DMS53 treated with DMSO at 0.1 percent for 48 hours (cell line): ENCODE measurements around the gene DLG2.

Source experiments
- DNase-seq: peaks from one replicate; lab custom pipeline; 2025; ENCODE audit not compliant: unreplicated experiment; lab: John Stamatoyannopoulos, UW

DLG2 gene

DNA sequence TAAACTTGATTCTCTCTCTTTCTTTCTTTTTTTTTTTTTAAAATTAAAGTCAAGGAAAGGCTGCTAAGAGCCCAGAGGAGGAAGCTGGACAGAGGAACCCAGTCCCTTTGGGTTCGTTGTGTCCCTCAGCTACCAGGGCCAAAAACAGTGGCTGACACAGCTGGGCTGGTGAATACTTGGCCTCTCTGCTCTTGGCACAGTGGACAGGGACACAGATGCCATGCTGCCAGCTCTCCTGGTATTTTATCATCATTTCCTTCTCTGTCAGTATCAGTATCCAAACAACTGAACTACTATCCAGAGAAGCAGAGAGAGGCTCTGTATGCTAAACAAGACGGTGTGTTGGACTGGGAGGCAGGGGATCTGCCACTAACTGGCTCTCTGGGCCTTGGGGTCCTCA, 2217.3 kb downstream of the DLG2 start:
- DNase-seq, result no peak

DNA sequence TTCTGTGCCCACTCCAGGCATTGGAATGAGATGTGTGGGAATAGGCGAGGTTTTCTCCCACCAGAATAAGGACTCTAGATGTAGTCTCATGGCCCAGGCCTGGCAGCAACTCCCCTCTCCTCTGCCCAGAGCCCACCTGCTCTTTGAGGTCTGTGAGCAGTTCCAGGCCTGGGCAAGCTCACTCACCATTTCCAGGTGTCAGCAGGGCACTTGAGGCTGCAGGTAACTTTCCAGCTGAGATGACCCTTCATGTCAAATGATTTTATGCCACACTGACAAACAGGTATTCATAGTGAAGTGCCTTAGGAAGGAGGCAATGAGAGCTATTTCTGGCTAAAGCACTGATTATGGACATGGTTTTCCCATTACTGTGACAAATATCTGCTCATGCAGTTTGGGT, 2217.7 kb downstream of the DLG2 start:
- DNase-seq, result no peak

DNA sequence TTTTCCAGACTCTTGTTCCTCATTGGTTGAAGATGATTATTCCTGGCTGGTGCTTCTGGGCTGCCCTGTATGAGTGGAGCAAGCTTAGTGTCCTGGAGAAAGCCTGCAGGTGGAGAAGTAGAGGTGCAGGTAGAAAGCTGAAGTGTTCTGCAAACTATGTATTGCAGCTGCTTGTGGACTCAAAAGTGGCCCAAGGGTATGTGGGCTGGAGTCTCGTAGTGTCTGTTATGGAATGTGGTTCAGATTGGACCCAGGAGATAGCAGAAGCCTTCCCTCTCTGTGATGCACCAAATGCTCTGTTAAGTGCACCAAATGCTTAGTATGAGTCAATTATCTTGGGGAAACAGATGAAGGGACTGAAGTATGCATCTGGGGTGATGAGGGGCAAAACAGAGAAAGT, 2218.2 kb downstream of the DLG2 start:
- no peak for DNase-seq
